ENCODE results near the gene WDR82.

Gene WDR82

GRCh38 chr3:52315006-52315405, 36.6 kb upstream of the WDR82 start:
- ATAC-seq (replicated peaks) (no peak), DNase-seq (no peak)
- Mint-ChIP-seq H3K4me1 (peaks cover 52 to 78% of the 10 kb centered on the region in 2 donors), H3K36me3 (peaks cover 1 to 13% of the 10 kb centered on the region in 2 donors), H3K4me3 (no peak overlapping the region), H3K27me3 (no peaks in the 10 kb centered on the region), H3K9me3 (no peaks in the 10 kb centered on the region), H3K27ac (peak overlapping the region; percentile 91)

- Mint-ChIP-seq H3K27ac (peak overlapping the region; percentile 91), H3K36me3 (peaks cover 1 to 16% of the 10 kb centered on the region in 2 donors), H3K9me3 (no peaks in the 10 kb centered on the region), H3K27me3 (no peaks in the 10 kb centered on the region), H3K4me3 (peak overlapping the region in 1 of 2 donors; percentile 73), H3K4me1 (peaks cover 55 to 78% of the 10 kb centered on the region in 2 donors)
- DNase-seq (no peak), ATAC-seq (replicated peaks) (no peak)
Measured at GRCh38 chr3:52314489-52314888, 36.0 kb upstream of the WDR82 start.

DNA sequence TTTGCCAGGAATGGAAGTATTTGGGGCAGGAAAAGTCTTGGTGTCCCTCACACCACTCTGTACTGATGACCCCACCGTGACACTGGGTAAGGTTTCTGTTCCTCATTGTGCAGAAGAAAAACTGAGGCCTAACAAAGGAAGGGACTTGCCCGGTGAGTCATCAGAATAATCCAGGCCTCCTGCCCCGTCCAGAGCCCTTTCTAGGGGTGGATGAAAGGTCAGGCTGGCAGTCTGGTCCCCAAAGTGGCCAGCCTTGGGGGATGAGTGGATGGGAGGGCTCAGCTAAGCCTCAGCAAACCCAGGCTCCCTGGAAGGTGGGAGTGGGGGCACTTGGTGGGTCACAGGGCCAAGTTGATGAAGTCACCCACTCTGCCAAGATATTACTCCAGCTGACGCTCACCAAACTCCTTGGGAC, 35.3 kb upstream of the WDR82 start:
- DNase-seq: peak; percentile 81
- Mint-ChIP-seq H3K9me3 (no peaks in the 10 kb centered on the region), H3K4me1 (peaks cover 56 to 82% of the 10 kb centered on the region in 2 donors), H3K36me3 (peaks cover 1 to 17% of the 10 kb centered on the region in 2 donors), H3K27ac (peak overlapping the region; percentile 91), H3K27me3 (no peaks in the 10 kb centered on the region), H3K4me3 (peak overlapping the region; percentile 67 to 73)
- ATAC-seq (replicated peaks): peak; percentile 92 to 94

GRCh38 chr3:52313188-52313773, 34.8 kb upstream of the WDR82 start:
- Mint-ChIP-seq H3K27ac (peak overlapping the region; percentile 91), H3K27me3 (no peaks in the 10 kb centered on the region)

GRCh38 chr3:52311576-52312119, 33.2 kb upstream of the WDR82 start:
- DNase-seq (no peak), ATAC-seq (replicated peaks) (no peak)
- H3K27me3 Mint-ChIP-seq: no peaks in the 10 kb centered on the region
- H3K9me3 Mint-ChIP-seq: no peaks in the 10 kb centered on the region
- peak overlapping the region in 1 of 2 donors; percentile 19 for H3K4me3 Mint-ChIP-seq
- peaks cover 59 to 86% of the 10 kb centered on the region in 2 donors for H3K4me1 Mint-ChIP-seq
- H3K27ac Mint-ChIP-seq: no peak overlapping the region
- peaks cover 1 to 20% of the 10 kb centered on the region in 2 donors for H3K36me3 Mint-ChIP-seq

More at GRCh38 chr3:52313188-52313773, 34.8 kb upstream of the WDR82 start:
- DNase-seq (no peak), ATAC-seq (replicated peaks) (peak; percentile 22 to 33)
- Mint-ChIP-seq H3K36me3 (peaks cover 1 to 22% of the 10 kb centered on the region in 2 donors), H3K4me1 (peaks cover 58 to 86% of the 10 kb centered on the region in 2 donors), H3K9me3 (no peaks in the 10 kb centered on the region), H3K4me3 (peak overlapping the region; percentile 46 to 73)

GRCh38 chr3:52310861-52311575, 32.6 kb upstream of the WDR82 start:
- peaks cover 56 to 80% of the 10 kb centered on the region in 2 donors for H3K4me1 Mint-ChIP-seq

GRCh38 chr3:52308308-52308707, 29.9 kb upstream of the WDR82 start:
- Mint-ChIP-seq H3K36me3 (peaks cover 9 to 25% of the 10 kb centered on the region in 2 donors), H3K4me3 (no peak overlapping the region), H3K4me1 (peaks cover 38 to 56% of the 10 kb centered on the region in 2 donors), H3K27ac (peak overlapping the region; percentile 53), H3K9me3 (no peaks in the 10 kb centered on the region), H3K27me3 (no peaks in the 10 kb centered on the region)
- ATAC-seq (replicated peaks) (no peak), DNase-seq (no peak)

More at GRCh38 chr3:52310861-52311575, 32.6 kb upstream of the WDR82 start:
- ATAC-seq (replicated peaks) (peak; percentile 70 to 74), DNase-seq (peak; percentile 70)
- H3K27ac Mint-ChIP-seq: peak overlapping the region; percentile 88
- H3K36me3 Mint-ChIP-seq: peaks cover 3 to 16% of the 10 kb centered on the region in 2 donors
- no peak overlapping the region for H3K4me3 Mint-ChIP-seq
- H3K9me3 Mint-ChIP-seq: no peaks in the 10 kb centered on the region
- H3K27me3 Mint-ChIP-seq: no peaks in the 10 kb centered on the region

- Mint-ChIP-seq H3K4me1 (peaks cover 33 to 51% of the 10 kb centered on the region in 2 donors), H3K9me3 (no peaks in the 10 kb centered on the region), H3K4me3 (no peak overlapping the region), H3K27me3 (no peaks in the 10 kb centered on the region), H3K36me3 (peaks cover 11 to 25% of the 10 kb centered on the region in 2 donors), H3K27ac (no peak overlapping the region)
- ATAC-seq (replicated peaks) (no peak), DNase-seq (no peak)
Measured at GRCh38 chr3:52306978-52307377, 28.5 kb upstream of the WDR82 start.

DNA sequence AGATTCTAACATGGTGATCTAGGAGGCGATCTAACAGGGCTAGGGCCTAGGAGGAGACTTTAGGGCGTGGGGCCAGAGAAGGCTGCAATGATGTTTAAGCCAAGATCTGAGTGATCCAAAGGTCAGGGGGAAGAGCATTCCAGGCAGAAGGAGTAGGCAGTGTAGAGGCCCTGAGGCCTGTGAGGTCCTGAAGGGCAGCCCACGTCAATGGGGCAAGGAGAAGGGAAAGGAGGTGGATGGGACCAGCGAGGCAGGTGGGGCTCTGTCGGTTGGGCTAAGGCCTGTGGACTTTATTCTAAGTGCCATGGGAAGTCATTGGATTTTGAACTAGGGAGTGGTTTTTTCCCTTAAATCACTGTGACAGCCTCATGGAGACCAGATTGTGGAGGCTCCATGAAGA, 27.5 kb upstream of the WDR82 start:
- H3K9me3 Mint-ChIP-seq: no peaks in the 10 kb centered on the region
- H3K4me1 Mint-ChIP-seq: peaks cover 26 to 40% of the 10 kb centered on the region in 2 donors
- peak overlapping the region; percentile 61 for H3K27ac Mint-ChIP-seq
- ATAC-seq (replicated peaks) (no peak), DNase-seq (no peak)
- no peak overlapping the region for H3K4me3 Mint-ChIP-seq
- peaks cover 11 to 25% of the 10 kb centered on the region in 2 donors for H3K36me3 Mint-ChIP-seq
- no peaks in the 10 kb centered on the region for H3K27me3 Mint-ChIP-seq

DNA sequence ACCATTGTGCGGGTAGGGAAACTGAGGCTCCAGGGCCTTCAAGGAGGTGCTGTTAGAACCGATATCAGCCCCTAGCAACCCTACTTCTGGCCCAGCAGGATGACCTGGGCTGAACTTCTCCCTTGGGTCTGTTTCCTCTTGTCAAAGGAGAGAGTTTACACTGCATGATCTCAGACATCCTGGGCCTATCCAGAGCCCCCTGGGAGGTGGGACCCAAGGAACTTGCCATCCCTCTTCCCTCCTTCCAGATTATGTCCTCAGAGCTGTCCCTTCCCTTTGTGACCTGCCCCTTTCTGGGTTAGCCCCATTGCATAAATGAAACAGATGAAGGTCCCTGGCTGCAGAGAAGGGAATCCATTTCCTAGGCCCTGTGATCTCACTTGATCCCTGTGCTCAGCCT, 25.4 kb upstream of the WDR82 start:
- ATAC-seq (replicated peaks) (no peak), DNase-seq (no peak)
- no peak overlapping the region for H3K4me3 Mint-ChIP-seq
- no peaks in the 10 kb centered on the region for H3K27me3 Mint-ChIP-seq
- peaks cover 12 to 17% of the 10 kb centered on the region in 2 donors for H3K36me3 Mint-ChIP-seq
- H3K9me3 Mint-ChIP-seq: no peaks in the 10 kb centered on the region
- peaks cover 26 to 45% of the 10 kb centered on the region in 2 donors for H3K4me1 Mint-ChIP-seq
- no peak overlapping the region for H3K27ac Mint-ChIP-seq

DNA sequence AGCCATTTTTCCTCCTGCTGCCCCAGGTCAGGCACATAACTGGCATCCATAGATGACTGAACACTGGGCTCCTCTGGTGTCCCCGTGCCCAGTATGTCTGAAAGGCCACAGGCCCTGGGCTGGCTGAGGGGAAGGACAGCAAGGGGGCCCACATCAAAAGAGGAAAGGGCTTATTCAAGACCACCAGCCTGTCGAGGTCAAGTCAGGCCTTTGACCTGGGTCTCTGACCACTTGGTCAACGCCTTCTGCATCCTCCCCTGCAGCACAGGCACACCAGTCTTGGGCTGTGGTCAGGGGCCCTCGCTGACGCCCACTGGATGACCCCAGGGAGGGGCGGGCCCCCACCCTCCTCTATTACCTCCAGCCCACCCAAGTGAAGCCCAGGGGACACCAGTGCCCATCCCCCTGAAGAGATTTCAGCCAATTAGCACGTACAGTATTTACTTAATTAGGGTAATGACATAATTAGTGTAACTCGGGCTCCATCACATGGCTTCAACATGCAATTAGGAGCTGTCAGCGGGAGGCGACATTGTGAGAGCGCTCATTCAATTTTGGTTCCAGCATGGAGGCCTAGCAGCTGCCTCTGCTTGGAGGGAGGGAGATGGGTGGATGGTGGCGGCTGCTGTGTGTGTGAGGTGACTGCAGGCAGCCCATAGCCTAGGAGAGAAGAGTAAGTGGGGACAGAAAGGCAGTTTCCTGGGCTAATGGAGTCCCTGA, 24.1 kb upstream of the WDR82 start:
- no peak overlapping the region for H3K27ac Mint-ChIP-seq
- H3K36me3 Mint-ChIP-seq: peaks cover 10 to 16% of the 10 kb centered on the region in 2 donors
- DNase-seq: no peak
- no peaks in the 10 kb centered on the region for H3K27me3 Mint-ChIP-seq
- H3K4me3 Mint-ChIP-seq: no peak overlapping the region
- no peaks in the 10 kb centered on the region for H3K9me3 Mint-ChIP-seq
- ATAC-seq (replicated peaks): no peak
- H3K4me1 Mint-ChIP-seq: peaks cover 15 to 42% of the 10 kb centered on the region in 2 donors

- ATAC-seq (replicated peaks): peak; percentile 76 to 81
- peaks cover 22 to 48% of the 10 kb centered on the region in 2 donors for H3K4me1 Mint-ChIP-seq
- H3K36me3 Mint-ChIP-seq: peaks cover 16 to 17% of the 10 kb centered on the region in 2 donors
- DNase-seq: no peak
- H3K4me3 Mint-ChIP-seq: peak overlapping the region; percentile 41 to 50
- no peaks in the 10 kb centered on the region for H3K9me3 Mint-ChIP-seq
- peak overlapping the region; percentile 88 for H3K27ac Mint-ChIP-seq
- no peaks in the 10 kb centered on the region for H3K27me3 Mint-ChIP-seq
Measured at GRCh38 chr3:52299879-52300611, 21.6 kb upstream of the WDR82 start.

DNA sequence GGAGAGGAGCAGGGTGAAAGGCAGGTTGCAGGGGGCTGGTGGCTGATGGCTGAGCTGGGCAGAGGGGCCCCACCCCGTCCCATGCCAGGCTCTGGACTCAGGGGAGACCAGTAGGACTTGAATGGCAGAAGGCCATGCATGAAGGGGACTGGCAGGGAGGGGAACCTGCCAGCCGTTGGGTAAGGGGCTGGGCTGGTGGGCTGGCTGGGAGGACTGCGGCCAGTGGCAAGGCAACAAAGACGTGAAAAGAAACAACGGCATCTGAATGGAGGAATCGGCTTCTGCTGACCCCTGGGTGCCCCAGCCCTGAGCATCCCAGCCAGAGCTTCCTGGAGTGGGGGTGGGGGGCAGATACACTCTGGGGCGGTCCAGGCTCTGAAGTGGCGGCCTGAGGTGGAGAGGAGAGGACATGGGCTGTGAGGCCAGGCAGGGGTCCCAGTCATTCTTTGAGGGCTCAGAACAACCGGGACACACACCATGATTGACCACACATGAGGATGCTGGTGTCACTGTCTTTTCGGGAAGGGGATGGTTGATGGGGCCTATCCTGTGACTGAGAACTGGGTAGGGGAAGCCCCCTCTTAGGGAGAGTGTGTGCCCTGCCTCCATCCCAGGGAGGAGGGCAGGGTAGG, 20.9 kb upstream of the WDR82 start:
- H3K4me1 Mint-ChIP-seq: peaks cover 23 to 48% of the 10 kb centered on the region in 2 donors
- no peak for DNase-seq
- peak overlapping the region; percentile 88 for H3K27ac Mint-ChIP-seq
- peak overlapping the region; percentile 38 to 41 for H3K4me3 Mint-ChIP-seq
- H3K27me3 Mint-ChIP-seq: no peaks in the 10 kb centered on the region
- peaks cover 19 to 20% of the 10 kb centered on the region in 2 donors for H3K36me3 Mint-ChIP-seq
- H3K9me3 Mint-ChIP-seq: no peaks in the 10 kb centered on the region
- peak; percentile 12 to 28 for ATAC-seq (replicated peaks)
